Calu3 (cell line): ENCODE measurements around the gene CNGA1. TPM values are rescaled to one million over a fixed set of nuclear protein-coding genes. Genes with fewer than 3 reads are reported as not detected.

Experiments
- BruUV-seq: library from RNA; stranded (reverse); fragments of 400-500 nt; replicated peaks from 2 replicates; lab custom pipeline; 2021; lab: Mats Ljungman, UMichigan
- CTCF ChIA-PET: fragments of 300-600 bp; sonication (Branson Sonifier 250); formaldehyde crosslinking; loops from one replicate; lab custom pipeline; 2022; ENCODE audit warnings: antibody characterized with exemption; lab: Charles Lee
- DNase-seq: peaks from one replicate; pipeline ENCODE4 v3.0.0; 2022
- H3K27ac Mint-ChIP-seq: one replicate; pipeline ENCODE4 v1.8.0; 2022; ENCODE audit warnings: mixed read lengths; ENCODE audit not compliant: unreplicated experiment
- H3K27me3 Mint-ChIP-seq: one replicate; pipeline ENCODE4 v1.8.0; 2022; ENCODE audit warnings: mixed read lengths; ENCODE audit not compliant: unreplicated experiment
- H3K36me3 Mint-ChIP-seq: one replicate; pipeline ENCODE4 v1.8.0; 2022; ENCODE audit warnings: mild to moderate bottlenecking, moderate library complexity, mixed read lengths; ENCODE audit not compliant: insufficient read depth, unreplicated experiment
- H3K4me1 Mint-ChIP-seq: one replicate; pipeline ENCODE4 v1.8.0; 2022; ENCODE audit warnings: mild to moderate bottlenecking, low read depth, mixed read lengths; ENCODE audit not compliant: unreplicated experiment
- H3K4me3 Mint-ChIP-seq: one replicate; pipeline ENCODE4 v1.8.0; 2022; ENCODE audit warnings: mild to moderate bottlenecking, low read depth, moderate library complexity, mixed read lengths; ENCODE audit not compliant: unreplicated experiment
- H3K9me3 Mint-ChIP-seq: one replicate; pipeline ENCODE4 v1.8.0; 2022; ENCODE audit warnings: low read depth, mixed read lengths; ENCODE audit not compliant: unreplicated experiment
- intact Hi-C: fragments of 100-400 bp; cut with micrococcal nuclease; formaldehyde crosslinking; loops from one replicate; pipeline ENCODE4 v1.10.0; 2022; ENCODE audit not compliant: unreplicated experiment
- total RNA-seq: library from RNA; stranded (reverse); gene quantifications from 2 replicates; pipeline ENCODE4 v1.2.3, GENCODE V29; 2022
- TF ChIP-seq, protein P1 (sequence below): fragments of 200-600 bp; IDR thresholded peaks from one replicate; pipeline ENCODE4 v1.8.0; 2022; ENCODE audit warnings: antibody characterized with exemption; ENCODE audit not compliant: unreplicated experiment

The CNGA1 gene
- total RNA-seq, 1 experiment from 2014 or later = 2.4 TPM

DNA sequence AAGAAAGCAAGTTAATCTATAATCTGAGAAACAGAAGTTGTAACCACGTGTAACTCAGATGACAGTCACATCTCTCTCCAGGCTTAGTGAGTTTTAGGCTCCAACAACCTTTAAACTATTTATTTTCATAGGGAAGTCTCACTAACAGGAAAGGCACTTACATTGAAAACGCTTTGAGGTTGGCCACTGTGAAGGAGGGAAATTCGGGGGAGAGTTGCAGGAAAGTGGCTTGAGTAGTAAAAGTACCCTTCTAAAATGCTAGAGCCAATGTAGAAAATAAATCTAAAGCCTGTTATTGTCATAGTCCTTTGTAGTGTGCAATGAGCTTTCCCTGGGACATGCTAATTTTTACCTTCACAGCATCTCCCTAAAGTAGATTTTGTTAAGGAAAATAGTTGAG lies 101.1 kb downstream of the CNGA1 start:
- peaks cover 19% of the 10 kb centered on the region for H3K4me1 Mint-ChIP-seq

DNA sequence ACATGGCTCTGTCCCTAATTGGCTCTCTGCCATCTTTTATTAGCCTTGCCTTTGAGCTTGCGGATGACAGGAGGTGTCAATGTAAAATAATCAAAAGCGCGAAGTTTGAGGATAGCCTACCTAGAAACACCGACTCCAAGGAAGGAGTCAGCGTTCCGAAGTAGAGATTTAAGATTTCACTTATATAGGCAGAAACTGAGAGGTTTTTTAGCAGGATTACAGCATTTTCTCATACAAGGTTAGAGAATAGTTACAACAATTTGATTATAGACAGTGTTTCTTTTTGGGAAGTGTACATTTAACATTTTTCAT lies 101.6 kb downstream of the CNGA1 start:
- no TSS peak for BruUV-seq
- peaks cover 26% of the 10 kb centered on the region for H3K36me3 Mint-ChIP-seq
- intact Hi-C loops = no loop called here
- H3K9me3 Mint-ChIP-seq = no peaks in the 10 kb centered on the region
- TF ChIP-seq, protein P1, sequence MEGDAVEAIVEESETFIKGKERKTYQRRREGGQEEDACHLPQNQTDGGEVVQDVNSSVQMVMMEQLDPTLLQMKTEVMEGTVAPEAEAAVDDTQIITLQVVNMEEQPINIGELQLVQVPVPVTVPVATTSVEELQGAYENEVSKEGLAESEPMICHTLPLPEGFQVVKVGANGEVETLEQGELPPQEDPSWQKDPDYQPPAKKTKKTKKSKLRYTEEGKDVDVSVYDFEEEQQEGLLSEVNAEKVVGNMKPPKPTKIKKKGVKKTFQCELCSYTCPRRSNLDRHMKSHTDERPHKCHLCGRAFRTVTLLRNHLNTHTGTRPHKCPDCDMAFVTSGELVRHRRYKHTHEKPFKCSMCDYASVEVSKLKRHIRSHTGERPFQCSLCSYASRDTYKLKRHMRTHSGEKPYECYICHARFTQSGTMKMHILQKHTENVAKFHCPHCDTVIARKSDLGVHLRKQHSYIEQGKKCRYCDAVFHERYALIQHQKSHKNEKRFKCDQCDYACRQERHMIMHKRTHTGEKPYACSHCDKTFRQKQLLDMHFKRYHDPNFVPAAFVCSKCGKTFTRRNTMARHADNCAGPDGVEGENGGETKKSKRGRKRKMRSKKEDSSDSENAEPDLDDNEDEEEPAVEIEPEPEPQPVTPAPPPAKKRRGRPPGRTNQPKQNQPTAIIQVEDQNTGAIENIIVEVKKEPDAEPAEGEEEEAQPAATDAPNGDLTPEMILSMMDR = no peak
- peak overlapping the region; percentile 96 for H3K27ac Mint-ChIP-seq
- peak overlapping the region; percentile 96 for H3K4me3 Mint-ChIP-seq
- peaks cover 19% of the 10 kb centered on the region for H3K4me1 Mint-ChIP-seq
- DNase-seq = no peak
- CTCF ChIA-PET = no interaction called here
- H3K27me3 Mint-ChIP-seq = no peaks in the 10 kb centered on the region

More for the DNA sequence above, 101.1 kb downstream of the CNGA1 start:
- no peaks in the 10 kb centered on the region for H3K9me3 Mint-ChIP-seq
- DNase-seq = no peak
- H3K4me3 Mint-ChIP-seq = peak overlapping the region; percentile 96
- H3K27ac Mint-ChIP-seq = peak overlapping the region; percentile 96
- CTCF ChIA-PET = no interaction called here
- H3K36me3 Mint-ChIP-seq = peaks cover 26% of the 10 kb centered on the region
- H3K27me3 Mint-ChIP-seq = no peaks in the 10 kb centered on the region
- intact Hi-C loops = no loop called here
- BruUV-seq = TSS peak; percentile 27
- TF ChIP-seq, protein P1 = no peak

DNA sequence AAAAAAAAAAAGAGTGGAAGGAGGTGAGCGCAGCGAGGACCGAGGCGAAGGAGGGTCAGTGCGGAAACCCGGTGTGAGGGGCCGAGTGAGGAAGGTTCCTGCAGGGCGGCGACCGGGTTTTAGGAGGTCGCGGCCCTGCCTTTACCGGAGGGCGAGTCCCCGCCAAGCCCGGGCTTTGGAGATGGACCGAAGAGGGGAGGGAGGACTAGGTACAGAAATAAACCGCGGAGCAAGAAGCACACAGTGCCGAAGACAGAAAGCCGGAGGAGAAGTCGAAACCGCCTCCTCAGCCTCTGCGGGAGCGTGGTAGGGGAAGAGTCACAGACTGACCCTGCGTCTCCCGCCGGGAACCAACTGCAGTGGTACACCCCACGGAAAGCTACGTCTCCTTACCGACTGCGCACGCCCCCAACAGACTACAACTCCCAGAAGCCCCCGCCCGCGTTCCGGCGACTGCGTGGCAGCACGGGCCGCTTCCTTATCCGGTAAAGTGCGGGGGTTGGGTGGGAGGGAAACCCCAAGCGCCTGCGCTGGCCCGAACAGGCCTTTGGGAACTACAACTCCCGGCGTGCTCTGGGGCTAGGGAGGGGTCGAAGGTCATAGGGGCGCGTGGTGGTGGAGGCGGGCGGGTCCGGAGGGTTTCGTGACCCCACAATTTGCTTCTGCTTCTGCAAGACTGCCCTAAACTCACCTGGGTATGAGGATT lies 102.1 kb downstream of the CNGA1 start, which contains the start of gene NFXL1:
TSS of gene NFXL1 (minus strand) at position 364 of the 706 bp plus-strand sequence. CDS start 380 bp downstream, outside the sequence.
- no peaks in the 10 kb centered on the region for H3K9me3 Mint-ChIP-seq
- H3K4me1 Mint-ChIP-seq = peaks cover 19% of the 10 kb centered on the region
- CTCF ChIA-PET = interaction anchor here (0.6 to 1.0 kb wide), 4 partner anchors 25 to 335 kb away, joined by 3 to 6 read pairs (median 3); no protein-coding TSS in a partner anchor
- intact Hi-C loops = no loop called here
- DNase-seq = peak; percentile 93
- BruUV-seq = no TSS peak
- TF ChIP-seq, protein P1 = no peak
- H3K27ac Mint-ChIP-seq = peak within 1 kb of the TSS; percentile 96
- peaks cover 26% of the 10 kb centered on the region for H3K36me3 Mint-ChIP-seq
- H3K4me3 Mint-ChIP-seq = peak within 1 kb of the TSS; percentile 96
- H3K27me3 Mint-ChIP-seq = no peaks in the 10 kb centered on the region

DNA sequence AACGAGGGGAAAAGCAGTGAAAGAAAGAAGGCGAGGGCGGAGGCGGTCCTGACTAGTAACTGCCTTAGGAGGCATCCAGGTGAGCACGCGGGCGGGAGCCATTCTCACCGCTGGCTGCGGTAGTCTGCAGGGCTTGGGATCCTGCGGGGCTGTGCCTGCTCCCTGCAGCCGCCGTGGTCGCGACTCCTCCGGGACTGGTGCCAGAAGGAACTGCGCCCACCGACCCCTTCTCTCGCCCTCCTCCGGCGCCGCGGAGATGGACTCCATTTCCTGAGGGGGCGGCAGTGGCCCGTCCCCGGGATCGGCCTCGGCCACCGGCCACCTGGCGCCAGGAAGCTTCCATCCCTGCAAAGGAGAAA lies 102.6 kb downstream of the CNGA1 start:
- DNase-seq = peak; percentile 33
- Mint-ChIP-seq H3K9me3 (no peaks in the 10 kb centered on the region), H3K4me3 (peak overlapping the region; percentile 96), H3K4me1 (peaks cover 19% of the 10 kb centered on the region), H3K27ac (peak overlapping the region; percentile 96), H3K36me3 (peaks cover 26% of the 10 kb centered on the region), H3K27me3 (no peaks in the 10 kb centered on the region)
- BruUV-seq = no TSS peak
- CTCF ChIA-PET = interaction anchor here (0.6 to 1.0 kb wide), 4 partner anchors 26 to 336 kb away, joined by 3 to 6 read pairs (median 3); no protein-coding TSS in a partner anchor
- TF ChIP-seq, protein P1 = no peak
- intact Hi-C loops = no loop called here
